Uterus (tissue), 4 donors: ENCODE measurements around the gene DNM3. TPM values are rescaled to one million over a fixed set of nuclear protein-coding genes. Genes with fewer than 3 reads are reported as not detected.

Experiments used
- DNase-seq, 2 donors: peaks; one replicate each; pipeline ENCODE4 v3.0.0-alpha.2; 2019 to 2020
- H3K27ac ChIP-seq, 2 donors: fragments of 200-600 bp; sonication (generic); 1 replicate in 1 of 2; 2 replicates in 1 of 2; pipeline ENCODE4 v1.5.1; 2016 to 2018
- H3K27me3 ChIP-seq, 2 donors: fragments of 200-600 bp; sonication (generic); one replicate each; pipeline ENCODE4 v1.5.1; 2018 to 2019; ENCODE audit warnings: control low read depth in 1 of 2
- H3K36me3 ChIP-seq, 2 donors: fragments of 200-600 bp; sonication (generic); one replicate each; pipeline ENCODE4 v1.5.1; 2019; ENCODE audit warnings: control low read depth in 1 of 2
- H3K4me1 ChIP-seq, 2 donors: fragments of 200-600 bp; sonication (generic); one replicate each; pipeline ENCODE4 v1.5.1; 2018 to 2019; ENCODE audit warnings: control low read depth in 1 of 2
- H3K4me3 ChIP-seq, 2 donors: fragments of 200-600 bp; sonication (generic); 1 replicate in 1 of 2; 2 replicates in 1 of 2; pipeline ENCODE4 v1.5.1; 2018 to 2019; ENCODE audit warnings: mild to moderate bottlenecking in 1 of 2
- H3K9me3 ChIP-seq, 2 donors: fragments of 200-600 bp; sonication (generic); one replicate each; pipeline ENCODE4 v1.5.1; 2019; ENCODE audit warnings: control low read depth in 1 of 2
- CTCF ChIP-seq, 4 experiments: fragments of 200-600 bp in 2 of 4; fragments of 450-650 bp in 2 of 4; sonication (generic) in 2 of 4; IDR thresholded peaks; one replicate each; pipeline ENCODE4 v1.5.1; 2016 to 2019; ENCODE audit warnings: antibody characterized with exemption in 4 of 4, mild to moderate bottlenecking in 2 of 4, moderate library complexity in 1 of 4
- POLR2A ChIP-seq, 2 donors: fragments of 450-650 bp; IDR thresholded peaks; one replicate each; pipeline ENCODE4 v1.6.1; 2016; ENCODE audit warnings: antibody characterized with exemption in 2 of 2, mild to moderate bottlenecking in 1 of 2, moderate library complexity in 1 of 2
- intact Hi-C: fragments of 100-400 bp; cut with DNase I; formaldehyde crosslinking; loops from one replicate; pipeline ENCODE4 v1.15.1; 2023; ENCODE audit warnings: low total_unique reads
- total RNA-seq, 4 donors: library from RNA; depleted of rRNA in 3 of 4; stranded (reverse); fragments of >200 nt in 3 of 4; gene quantifications; one replicate each; pipeline versions ENCODE4 v1.1.0 to v1.2.4, GENCODE V29; 2014 to 2023
- donor health status: DM: yes; HTN: yes; CAD: no.

DNM3 gene
- total RNA-seq, 4 donors from 2014 or later, result 4.7 to 49.2 (median 14.6) TPM

GRCh38 chr1:172163498-172164215, 322.4 kb downstream of the DNM3 start:
- DNase-seq, result no peak
- Histone ChIP-seq H3K4me1 (no peaks in the 10 kb centered on the region), H3K9me3 (no peaks in the 10 kb centered on the region), H3K4me3 (no peak overlapping the region), H3K27me3 (no peaks in the 10 kb centered on the region), H3K36me3 (no peaks in the 10 kb centered on the region), H3K27ac (no peak overlapping the region)
- intact Hi-C loops, result no loop called here
- TF ChIP-seq CTCF (IDR thresholded peaks at IDR 0.05) (no peak), POLR2A (IDR thresholded peaks at IDR 0.05) (no peak)

GRCh38 chr1:172165403-172165802, 324.1 kb downstream of the DNM3 start:
- intact Hi-C loops, result no loop called here
- no peaks in the 10 kb centered on the region for H3K27me3 ChIP-seq
- H3K4me3 ChIP-seq, result no peak overlapping the region
- H3K9me3 ChIP-seq, result no peaks in the 10 kb centered on the region
- H3K4me1 ChIP-seq, result no peaks in the 10 kb centered on the region
- DNase-seq, result no peak
- no peak overlapping the region for H3K27ac ChIP-seq
- no peaks in the 10 kb centered on the region for H3K36me3 ChIP-seq
- no peak for TF ChIP-seq CTCF (IDR thresholded peaks at IDR 0.05)
- TF ChIP-seq POLR2A (IDR thresholded peaks at IDR 0.05), result no peak

DNA sequence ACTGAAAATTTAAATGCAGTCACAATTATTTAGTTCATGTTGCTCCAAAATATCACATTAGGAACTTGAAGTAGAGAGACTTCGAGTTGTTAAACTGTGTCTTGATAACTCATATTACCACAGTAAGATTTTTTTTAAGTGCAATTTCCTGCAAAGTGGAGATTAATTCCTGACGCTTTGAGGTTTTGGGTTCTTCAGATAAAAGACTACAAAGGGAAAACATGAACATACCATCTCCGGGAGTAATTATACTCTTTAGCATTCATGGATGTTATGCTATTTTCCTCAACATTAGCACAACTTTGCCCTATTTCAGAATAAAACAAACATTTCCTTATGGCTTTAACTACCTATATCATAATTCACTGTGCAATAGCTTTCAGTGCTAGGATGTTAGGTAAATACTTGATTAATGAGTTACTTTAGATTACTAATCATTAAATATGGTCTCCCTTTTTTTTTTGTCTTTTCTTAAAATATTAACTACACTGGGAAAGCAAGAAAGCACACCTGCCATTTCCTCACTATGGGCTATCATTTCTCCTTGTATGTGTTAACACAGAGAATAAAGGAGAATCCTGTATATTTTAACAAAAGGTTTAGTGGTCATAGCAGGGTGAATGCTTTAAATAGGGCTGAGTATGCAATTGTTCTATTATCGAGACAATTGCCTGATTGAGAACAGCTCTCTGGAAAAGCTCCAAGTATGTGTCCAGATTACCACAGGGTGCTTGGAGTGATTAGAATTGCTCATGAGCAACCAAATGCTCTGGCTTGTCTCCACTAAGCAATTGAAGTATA, 326.7 kb downstream of the DNM3 start:
- H3K36me3 ChIP-seq, result no peaks in the 10 kb centered on the region
- no peaks in the 10 kb centered on the region for H3K9me3 ChIP-seq
- H3K27ac ChIP-seq, result no peak overlapping the region
- TF ChIP-seq CTCF (IDR thresholded peaks at IDR 0.05) (no peak), POLR2A (IDR thresholded peaks at IDR 0.05) (no peak)
- no peak overlapping the region for H3K4me3 ChIP-seq
- no peaks in the 10 kb centered on the region for H3K27me3 ChIP-seq
- DNase-seq, result no peak
- intact Hi-C loops, result no loop called here
- H3K4me1 ChIP-seq, result no peaks in the 10 kb centered on the region

DNA sequence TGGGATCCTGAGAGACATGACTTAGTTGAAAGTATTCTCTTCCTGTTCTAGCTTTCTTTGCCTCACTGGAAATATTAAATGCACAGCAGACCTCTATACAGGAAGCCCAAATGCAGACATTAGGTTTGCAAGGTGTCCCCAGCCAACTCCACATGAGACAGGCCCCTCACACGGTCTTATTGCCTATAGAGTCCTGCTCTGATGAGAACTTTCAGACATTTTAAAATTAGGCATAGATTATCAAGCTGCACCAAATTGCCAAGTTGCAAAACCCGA, 327.2 kb downstream of the DNM3 start:
- intact Hi-C loops, result no loop called here
- Histone ChIP-seq H3K4me3 (no peak overlapping the region), H3K4me1 (no peaks in the 10 kb centered on the region), H3K27ac (no peak overlapping the region), H3K27me3 (no peaks in the 10 kb centered on the region), H3K9me3 (no peaks in the 10 kb centered on the region), H3K36me3 (no peaks in the 10 kb centered on the region)
- DNase-seq, result no peak
- TF ChIP-seq CTCF (IDR thresholded peaks at IDR 0.05), result no peak
- TF ChIP-seq POLR2A (IDR thresholded peaks at IDR 0.05), result no peak

GRCh38 chr1:172169836-172170235, 328.5 kb downstream of the DNM3 start:
- Histone ChIP-seq H3K4me1 (no peaks in the 10 kb centered on the region), H3K4me3 (no peak overlapping the region), H3K36me3 (no peaks in the 10 kb centered on the region), H3K9me3 (no peaks in the 10 kb centered on the region), H3K27ac (no peak overlapping the region), H3K27me3 (no peaks in the 10 kb centered on the region)
- no peak for DNase-seq
- intact Hi-C loops, result no loop called here
- TF ChIP-seq POLR2A (IDR thresholded peaks at IDR 0.05), result no peak
